Tibial nerve (tissue), 4 donors: ENCODE data around the gene TTC28. TPM values are rescaled to one million over a fixed set of nuclear protein-coding genes. Genes with fewer than 3 reads are reported as not detected.
"Not testable (repeated sequence)": the region's sequence is repeated elsewhere in the genome, so short reads cannot be mapped to it uniquely, and the experiment has no call there.

ENCODE experiments used
- DNase-seq, 2 donors: peaks; one replicate each; pipeline ENCODE4 v3.0.0-alpha.2; 2019; ENCODE audit warnings: low spot score in 2 of 2
- H3K27ac ChIP-seq, 4 donors: fragments of 200-600 bp; sonication (generic) in 3 of 4; one replicate each; pipeline ENCODE4 v1.5.1; 2017 to 2019; ENCODE audit warnings: mild to moderate bottlenecking in 1 of 4
- H3K27me3 ChIP-seq, 2 donors: fragments of 200-600 bp; sonication (generic) in 1 of 2; one replicate each; pipeline versions ENCODE4 v1.5.1 to v1.6.0; 2017 to 2019
- H3K36me3 ChIP-seq, 3 donors: fragments of 200-600 bp; sonication (generic); one replicate each; pipeline ENCODE4 v1.5.1; 2018 to 2019
- H3K4me1 ChIP-seq, 4 donors: fragments of 200-600 bp; sonication (generic) in 3 of 4; one replicate each; pipeline ENCODE4 v1.5.1; 2017 to 2019
- H3K4me3 ChIP-seq, 4 donors: fragments of 200-600 bp; sonication (generic) in 3 of 4; one replicate each; pipeline ENCODE4 v1.5.1; 2017 to 2019; ENCODE audit warnings: mild to moderate bottlenecking in 1 of 4, moderate library complexity in 1 of 4
- H3K9me3 ChIP-seq, 4 donors: fragments of 200-600 bp; sonication (generic) in 3 of 4; one replicate each; pipeline ENCODE4 v1.5.1; 2017 to 2019
- EP300 ChIP-seq, 2 donors: sonication (generic); formaldehyde crosslinking; IDR thresholded peaks; one replicate each; pipeline ENCODE4 v1.6.1; 2017; ENCODE audit warnings: antibody characterized with exemption in 2 of 2, mild to moderate bottlenecking in 1 of 2
- POLR2A ChIP-seq, 2 donors: fragments of 450-650 bp; IDR thresholded peaks; one replicate each; pipeline ENCODE4 v1.6.1; 2017; ENCODE audit warnings: antibody characterized with exemption in 2 of 2, mild to moderate bottlenecking in 2 of 2, moderate library complexity in 2 of 2
- WGBS, 2 donors: methylation state at CpG; one replicate each; pipeline ENCODE4 v1.1.5; 2018; 5-methylcytosine and 5-hydroxymethylcytosine counted together
- total RNA-seq, 4 donors: library from RNA; depleted of rRNA; stranded (reverse); fragments of >200 nt; gene quantifications; one replicate each; pipeline ENCODE4 v1.1.0, GENCODE V29; 2016
- TF ChIP-seq, protein P1 (sequence below), 5 experiments: fragments of 200-600 bp in 3 of 5; fragments of 450-650 bp in 2 of 5; sonication (generic) in 3 of 5; IDR thresholded peaks; one replicate each; pipeline ENCODE4 v1.5.1; 2016 to 2019; ENCODE audit warnings: antibody characterized with exemption in 5 of 5, mild to moderate bottlenecking in 3 of 5, moderate library complexity in 2 of 5

TTC28 gene
- total RNA-seq, 4 donors from 2014 or later, result 83.9 to 177 (median 128) TPM

- H3K4me3 ChIP-seq, result no peak overlapping the region
- H3K27me3 ChIP-seq, result no peaks in the 10 kb centered on the region
- TF ChIP-seq, protein P1, sequence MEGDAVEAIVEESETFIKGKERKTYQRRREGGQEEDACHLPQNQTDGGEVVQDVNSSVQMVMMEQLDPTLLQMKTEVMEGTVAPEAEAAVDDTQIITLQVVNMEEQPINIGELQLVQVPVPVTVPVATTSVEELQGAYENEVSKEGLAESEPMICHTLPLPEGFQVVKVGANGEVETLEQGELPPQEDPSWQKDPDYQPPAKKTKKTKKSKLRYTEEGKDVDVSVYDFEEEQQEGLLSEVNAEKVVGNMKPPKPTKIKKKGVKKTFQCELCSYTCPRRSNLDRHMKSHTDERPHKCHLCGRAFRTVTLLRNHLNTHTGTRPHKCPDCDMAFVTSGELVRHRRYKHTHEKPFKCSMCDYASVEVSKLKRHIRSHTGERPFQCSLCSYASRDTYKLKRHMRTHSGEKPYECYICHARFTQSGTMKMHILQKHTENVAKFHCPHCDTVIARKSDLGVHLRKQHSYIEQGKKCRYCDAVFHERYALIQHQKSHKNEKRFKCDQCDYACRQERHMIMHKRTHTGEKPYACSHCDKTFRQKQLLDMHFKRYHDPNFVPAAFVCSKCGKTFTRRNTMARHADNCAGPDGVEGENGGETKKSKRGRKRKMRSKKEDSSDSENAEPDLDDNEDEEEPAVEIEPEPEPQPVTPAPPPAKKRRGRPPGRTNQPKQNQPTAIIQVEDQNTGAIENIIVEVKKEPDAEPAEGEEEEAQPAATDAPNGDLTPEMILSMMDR (IDR thresholded peaks at IDR 0.05), result no peak
- TF ChIP-seq POLR2A (IDR thresholded peaks at IDR 0.05) (no peak), EP300 (IDR thresholded peaks at IDR 0.05) (no peak)
- 38 to 43% methylated on average over 3 of the region's 3 CpGs for WGBS, 2 donors
- no peaks in the 10 kb centered on the region for H3K36me3 ChIP-seq
- no peak for DNase-seq
- H3K9me3 ChIP-seq, result no peaks in the 10 kb centered on the region
- no peak overlapping the region for H3K27ac ChIP-seq
- H3K4me1 ChIP-seq, result peaks cover 0 to 7% (median 4%) of the 10 kb centered on the region in 4 donors
Observed at GRCh38 chr22:28222976-28223745, 456.5 kb downstream of the TTC28 start.

GRCh38 chr22:28222571-28222970 is 457.1 kb downstream of the TTC28 start:
- Histone ChIP-seq H3K27ac (no peak overlapping the region), H3K4me3 (no peak overlapping the region), H3K4me1 (peaks cover 0 to 7% (median 4%) of the 10 kb centered on the region in 4 donors), H3K9me3 (no peaks in the 10 kb centered on the region), H3K27me3 (no peaks in the 10 kb centered on the region), H3K36me3 (no peaks in the 10 kb centered on the region)
- 70 to 74% methylated on average over 2 of the region's 2 CpGs for WGBS, 2 donors
- TF ChIP-seq EP300 (IDR thresholded peaks at IDR 0.05) (no peak), POLR2A (IDR thresholded peaks at IDR 0.05) (no peak)
- TF ChIP-seq, protein P1 (IDR thresholded peaks at IDR 0.05), result no peak
- DNase-seq, result no peak

DNA sequence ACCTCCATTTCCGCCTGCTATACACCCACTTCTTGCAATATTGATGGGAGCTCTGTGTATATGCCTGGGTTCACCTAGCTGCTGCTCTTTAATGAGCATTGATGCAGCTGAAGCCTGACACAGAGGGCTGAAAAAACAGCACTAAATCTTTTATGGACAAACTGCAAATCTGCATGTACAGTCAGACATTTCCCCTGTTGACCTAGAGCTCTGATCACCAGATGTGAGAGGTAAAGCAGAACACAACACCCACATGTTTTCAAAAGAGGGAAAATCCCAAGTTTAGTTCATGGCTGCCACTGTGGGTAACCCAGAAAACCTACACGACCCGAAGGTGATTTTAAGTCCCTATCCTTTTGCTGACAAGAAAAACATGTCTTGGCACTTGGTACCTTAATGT is 457.6 kb downstream of the TTC28 start:
- Histone ChIP-seq H3K27me3 (no peaks in the 10 kb centered on the region), H3K36me3 (no peaks in the 10 kb centered on the region), H3K27ac (no peak overlapping the region), H3K4me3 (no peak overlapping the region), H3K9me3 (no peaks in the 10 kb centered on the region), H3K4me1 (peaks cover 0 to 7% (median 4%) of the 10 kb centered on the region in 4 donors)
- TF ChIP-seq, protein P1 (IDR thresholded peaks at IDR 0.05), result no peak
- TF ChIP-seq POLR2A (IDR thresholded peaks at IDR 0.05) (no peak), EP300 (IDR thresholded peaks at IDR 0.05) (no peak)
- 84 to 85% methylated on average over 3 of the region's 3 CpGs for WGBS, 2 donors
- no peak for DNase-seq

DNA sequence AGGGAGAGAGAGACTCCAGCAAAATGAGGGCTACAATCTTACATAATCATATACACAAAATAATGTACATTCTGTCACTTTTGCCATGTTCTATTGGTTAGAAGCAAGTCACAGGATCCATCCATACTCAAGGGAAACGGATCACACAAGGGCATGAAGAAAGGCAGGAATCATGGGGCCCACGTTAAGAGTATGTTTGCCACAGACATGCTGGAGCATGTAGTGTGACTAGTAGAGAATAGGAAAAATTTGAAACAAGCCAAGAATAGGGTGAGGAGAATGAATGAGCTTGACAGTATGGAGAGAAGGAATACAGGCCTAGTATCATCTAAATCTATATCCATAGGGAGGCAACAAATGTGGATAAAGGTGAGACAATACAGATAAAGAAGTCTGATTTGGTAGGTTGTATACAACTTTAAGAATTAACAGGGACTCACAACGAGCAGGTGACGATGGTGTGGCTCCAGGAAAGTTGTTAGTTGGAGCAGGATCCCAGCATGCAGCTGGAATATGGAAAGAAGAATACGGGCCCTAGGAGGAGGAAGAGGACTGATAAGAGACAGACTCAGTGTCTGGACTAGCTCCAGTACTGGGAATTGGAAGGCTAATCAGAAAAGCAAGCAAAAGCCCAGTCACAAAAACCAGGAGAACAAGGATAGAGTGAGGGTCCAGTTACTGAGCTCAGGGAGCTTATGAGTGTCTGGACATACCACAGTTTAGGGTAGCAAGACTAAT is 458.8 kb downstream of the TTC28 start:
- TF ChIP-seq, protein P1 (IDR thresholded peaks at IDR 0.05), result no peak
- TF ChIP-seq EP300 (IDR thresholded peaks at IDR 0.05), result no peak
- no peak for TF ChIP-seq POLR2A (IDR thresholded peaks at IDR 0.05)
- 92% methylated on average over 5 of the region's 5 CpGs for WGBS, 2 donors
- no peaks in the 10 kb centered on the region for H3K27me3 ChIP-seq
- H3K4me1 ChIP-seq, result peaks cover 0 to 7% (median 4%) of the 10 kb centered on the region in 4 donors
- H3K36me3 ChIP-seq, result no peaks in the 10 kb centered on the region
- no peak overlapping the region for H3K27ac ChIP-seq
- H3K4me3 ChIP-seq, result no peak overlapping the region
- H3K9me3 ChIP-seq, result no peaks in the 10 kb centered on the region
- DNase-seq, result no peak

DNA sequence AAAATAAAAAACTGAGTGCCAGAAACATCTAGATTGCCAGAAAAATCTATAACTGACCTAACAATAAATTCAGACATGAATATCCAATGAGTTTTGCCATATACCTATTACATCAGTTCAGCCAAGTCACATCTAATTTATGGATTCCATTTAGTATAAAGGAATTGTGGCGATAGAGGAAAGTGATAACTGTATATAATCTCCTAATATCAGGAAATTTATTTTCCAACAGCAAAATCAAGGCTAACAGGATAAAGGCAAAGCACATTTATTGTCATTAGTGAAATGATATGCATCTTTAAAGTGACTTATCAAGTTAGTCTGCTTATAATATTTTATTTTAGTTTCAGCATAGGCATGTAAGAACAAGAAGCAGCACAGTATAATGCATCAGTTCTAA is 462.4 kb downstream of the TTC28 start:
- H3K4me3 ChIP-seq, result no peak overlapping the region
- no peaks in the 10 kb centered on the region for H3K36me3 ChIP-seq
- DNase-seq, result no peak
- TF ChIP-seq, protein P1 (IDR thresholded peaks at IDR 0.05), result no peak
- no peak overlapping the region for H3K27ac ChIP-seq
- H3K9me3 ChIP-seq, result peaks cover 0 to 3% (median 0%) of the 10 kb centered on the region in 4 donors
- H3K27me3 ChIP-seq, result no peaks in the 10 kb centered on the region
- no peaks in the 10 kb centered on the region for H3K4me1 ChIP-seq
- whole genome bisulfite sequencing, 2 donors, result 94 to 96% methylated on average over 1 of the region's 1 CpG

- H3K9me3 ChIP-seq, DNase-seq, H3K36me3 ChIP-seq, H3K27ac ChIP-seq, H3K4me1 ChIP-seq, H3K4me3 ChIP-seq, H3K27me3 ChIP-seq: not testable (repeated sequence)
- 88 to 96% methylated on average over 5 of the region's 5 CpGs for WGBS, 2 donors
Observed at GRCh38 chr22:28214750-28215149, 464.9 kb downstream of the TTC28 start.

GRCh38 chr22:28209457-28209856 is 470.2 kb downstream of the TTC28 start:
- DNase-seq, result not testable (repeated sequence)

More at GRCh38 chr22:28209457-28209856, 470.2 kb downstream of the TTC28 start:
- H3K4me3 ChIP-seq, H3K4me1 ChIP-seq, H3K27me3 ChIP-seq, H3K36me3 ChIP-seq, H3K9me3 ChIP-seq, H3K27ac ChIP-seq: not testable (repeated sequence)
- WGBS, 2 donors, result 76 to 81% methylated on average over 4 to 6 of the region's 6 CpGs
